Epithelial cell of esophagus (primary cell): ENCODE measurements around the gene SPACA7.

Source experiments
- DNase-seq: peaks from one replicate; pipeline ENCODE4 v3.0.0; 2010; ENCODE audit warnings: low read depth
- H3K4me3 ChIP-seq: 2 replicates; pipeline ENCODE4 v1.5.1; 2011; ENCODE audit warnings: mild to moderate bottlenecking, low read length, control low read depth
- TF ChIP-seq, protein P1 (sequence below): IDR thresholded peaks from 2 replicates; pipeline ENCODE4 v1.5.1; 2011; ENCODE audit warnings: low read depth, mild to moderate bottlenecking, low read length, control low read depth, inconsistent platforms; ENCODE audit not compliant: insufficient read depth; ENCODE audit errors: missing control alignments

SPACA7 gene

GRCh38 chr13:112466132-112467058, 90.2 kb downstream of the SPACA7 start:
- no peak for DNase-seq
- no peak overlapping the region for H3K4me3 ChIP-seq
- TF ChIP-seq, protein P1, sequence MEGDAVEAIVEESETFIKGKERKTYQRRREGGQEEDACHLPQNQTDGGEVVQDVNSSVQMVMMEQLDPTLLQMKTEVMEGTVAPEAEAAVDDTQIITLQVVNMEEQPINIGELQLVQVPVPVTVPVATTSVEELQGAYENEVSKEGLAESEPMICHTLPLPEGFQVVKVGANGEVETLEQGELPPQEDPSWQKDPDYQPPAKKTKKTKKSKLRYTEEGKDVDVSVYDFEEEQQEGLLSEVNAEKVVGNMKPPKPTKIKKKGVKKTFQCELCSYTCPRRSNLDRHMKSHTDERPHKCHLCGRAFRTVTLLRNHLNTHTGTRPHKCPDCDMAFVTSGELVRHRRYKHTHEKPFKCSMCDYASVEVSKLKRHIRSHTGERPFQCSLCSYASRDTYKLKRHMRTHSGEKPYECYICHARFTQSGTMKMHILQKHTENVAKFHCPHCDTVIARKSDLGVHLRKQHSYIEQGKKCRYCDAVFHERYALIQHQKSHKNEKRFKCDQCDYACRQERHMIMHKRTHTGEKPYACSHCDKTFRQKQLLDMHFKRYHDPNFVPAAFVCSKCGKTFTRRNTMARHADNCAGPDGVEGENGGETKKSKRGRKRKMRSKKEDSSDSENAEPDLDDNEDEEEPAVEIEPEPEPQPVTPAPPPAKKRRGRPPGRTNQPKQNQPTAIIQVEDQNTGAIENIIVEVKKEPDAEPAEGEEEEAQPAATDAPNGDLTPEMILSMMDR, result no peak

DNA sequence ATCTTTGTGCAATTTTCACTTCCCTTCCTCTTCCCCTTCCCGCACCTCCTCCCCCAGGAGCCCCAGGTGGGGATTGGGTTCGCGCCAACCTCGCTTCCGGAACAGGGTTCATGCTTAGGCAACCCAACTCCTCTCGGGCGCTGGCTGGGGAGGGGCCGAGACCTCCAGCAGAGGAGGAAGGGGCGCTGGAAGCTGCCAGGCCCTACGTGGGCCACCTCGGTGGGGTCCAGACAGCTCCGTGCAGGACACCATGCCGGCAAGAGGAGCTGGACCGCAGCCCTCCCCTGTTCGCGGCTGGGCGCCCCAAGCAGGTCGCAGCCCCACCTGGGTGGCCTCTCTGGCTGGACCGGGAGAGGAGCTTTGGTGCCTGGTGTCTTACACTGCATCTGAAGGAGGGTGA, 91.1 kb downstream of the SPACA7 start:
- no peak for DNase-seq
- H3K4me3 ChIP-seq, result no peak overlapping the region
- TF ChIP-seq, protein P1, result no peak

DNA sequence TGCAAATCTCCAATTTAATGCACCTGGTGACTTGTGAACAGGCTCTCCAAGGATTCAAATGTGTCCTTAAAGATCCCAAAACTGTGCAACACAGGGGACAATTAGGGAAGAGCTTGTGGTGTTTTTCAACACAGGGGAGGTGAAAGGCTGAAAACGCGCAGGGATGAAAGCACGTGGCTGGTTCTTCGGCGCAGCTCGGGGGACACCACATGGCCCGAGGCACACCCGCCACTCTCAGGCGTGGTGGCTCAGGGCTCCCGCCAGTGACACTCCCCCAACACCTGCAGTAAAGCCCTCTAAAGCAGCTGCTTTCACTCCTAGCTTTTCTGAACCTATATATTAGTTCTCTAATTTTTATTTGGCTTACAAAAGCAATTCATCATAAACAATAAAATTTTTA, 91.9 kb downstream of the SPACA7 start:
- no peak for DNase-seq
- TF ChIP-seq, protein P1, result no peak

GRCh38 chr13:112469071-112469745, 93.1 kb downstream of the SPACA7 start:
- TF ChIP-seq, protein P1, result no peak
- H3K4me3 ChIP-seq, result no peak overlapping the region
- peak; percentile 0 for DNase-seq

More for the DNA sequence above, 91.9 kb downstream of the SPACA7 start:
- H3K4me3 ChIP-seq, result no peak overlapping the region

DNA sequence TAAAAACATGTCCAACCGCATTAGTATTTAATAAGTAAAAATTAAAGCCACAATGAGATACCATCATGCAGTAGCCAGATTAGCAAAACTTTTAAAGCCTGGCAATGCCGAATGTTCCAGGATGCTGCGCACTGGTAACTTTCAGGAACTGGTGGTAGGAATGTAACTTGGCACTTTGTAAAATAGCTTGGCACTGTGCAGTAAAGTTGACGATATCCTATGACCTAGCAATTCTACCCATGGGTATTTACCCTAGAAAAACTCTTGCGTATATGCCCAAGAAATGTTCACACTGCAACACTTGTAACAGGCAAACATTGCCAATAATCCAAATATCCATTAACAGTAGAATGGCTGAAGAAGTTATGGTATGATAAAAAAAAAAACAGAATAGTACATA, 97.7 kb downstream of the SPACA7 start:
- H3K4me3 ChIP-seq, result no peak overlapping the region
- DNase-seq, result no peak
- TF ChIP-seq, protein P1, result no peak

DNA sequence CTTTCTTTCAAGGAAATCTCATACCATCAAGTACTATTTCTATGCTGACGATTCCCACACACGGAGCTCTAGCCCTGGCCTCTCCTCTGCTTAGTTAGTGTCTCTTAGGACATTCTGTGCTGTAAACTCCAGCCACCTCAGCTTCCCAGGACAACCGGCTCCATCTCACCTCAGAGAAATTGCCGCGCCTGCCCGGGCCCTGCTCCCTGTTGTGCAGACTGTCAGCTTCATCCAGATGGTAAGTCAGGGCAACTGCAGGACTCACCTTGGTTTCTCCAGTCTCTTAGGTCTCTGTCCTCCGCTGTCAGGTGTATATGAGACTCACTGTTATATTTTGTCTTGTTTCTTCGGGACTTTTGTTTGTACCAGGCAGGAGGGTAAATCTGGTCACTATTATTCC, 98.7 kb downstream of the SPACA7 start:
- H3K4me3 ChIP-seq, result no peak overlapping the region
- TF ChIP-seq, protein P1, result no peak
- DNase-seq, result no peak
